ENCODE measurements around the gene HSF2BP. TPM values are rescaled to one million over a fixed set of nuclear protein-coding genes. Genes with fewer than 3 reads are reported as not detected.

The HSF2BP gene
- total RNA-seq, 1 experiment from 2014 or later: 1.5 TPM

GRCh38 chr21:43627527-43627926 is 31.8 kb downstream of the HSF2BP start:
- peaks cover 18% of the 10 kb centered on the region for H3K4me1 Mint-ChIP-seq (ENCODE audit: low read depth, unreplicated experiment)
- H3K36me3 Mint-ChIP-seq (ENCODE audit: insufficient read depth, unreplicated experiment): peaks cover 5% of the 10 kb centered on the region
- intact Hi-C loops (cut with micrococcal nuclease; ENCODE audit: unreplicated experiment): no loop called here
- no peak for TF ChIP-seq CTCF (IDR thresholded peaks at IDR 0.05; ENCODE audit: unreplicated experiment)
- H3K27me3 Mint-ChIP-seq (ENCODE audit: unreplicated experiment): no peaks in the 10 kb centered on the region
- no TSS peak for BruUV-seq (replicated peaks)
- peaks cover 7% of the 10 kb centered on the region for H3K9me3 Mint-ChIP-seq (ENCODE audit: low read depth, unreplicated experiment)
- no peak overlapping the region for H3K4me3 Mint-ChIP-seq (ENCODE audit: low read depth, unreplicated experiment)
- DNase-seq: no peak
- CTCF ChIA-PET: no interaction called here
- H3K27ac Mint-ChIP-seq (ENCODE audit: unreplicated experiment): no peak overlapping the region

- Mint-ChIP-seq H3K9me3 (ENCODE audit: low read depth, unreplicated experiment) (peaks cover 7% of the 10 kb centered on the region), H3K4me1 (ENCODE audit: low read depth, unreplicated experiment) (peaks cover 6% of the 10 kb centered on the region), H3K27ac (ENCODE audit: unreplicated experiment) (no peak overlapping the region), H3K27me3 (ENCODE audit: unreplicated experiment) (no peaks in the 10 kb centered on the region), H3K36me3 (ENCODE audit: insufficient read depth, unreplicated experiment) (no peaks in the 10 kb centered on the region), H3K4me3 (ENCODE audit: low read depth, unreplicated experiment) (no peak overlapping the region)
- no peak for TF ChIP-seq CTCF (IDR thresholded peaks at IDR 0.05; ENCODE audit: unreplicated experiment)
- intact Hi-C loops (cut with micrococcal nuclease; ENCODE audit: unreplicated experiment): no loop called here
- CTCF ChIA-PET: no interaction called here
- BruUV-seq (replicated peaks): no TSS peak
- DNase-seq: no peak
These were observed 32.9 kb downstream of the HSF2BP start for GRCh38 chr21:43626390-43626789.

- CTCF ChIA-PET: no interaction called here
- Mint-ChIP-seq H3K27me3 (ENCODE audit: unreplicated experiment) (no peaks in the 10 kb centered on the region), H3K27ac (ENCODE audit: unreplicated experiment) (no peak overlapping the region)
These were observed 34.9 kb downstream of the HSF2BP start for GRCh38 chr21:43624339-43624738.

GRCh38 chr21:43623588-43623987 is 35.7 kb downstream of the HSF2BP start:
- TF ChIP-seq CTCF (IDR thresholded peaks at IDR 0.05; ENCODE audit: unreplicated experiment): no peak
- H3K9me3 Mint-ChIP-seq (ENCODE audit: low read depth, unreplicated experiment): peaks cover 7% of the 10 kb centered on the region
- no TSS peak for BruUV-seq (replicated peaks)
- intact Hi-C loops (cut with micrococcal nuclease; ENCODE audit: unreplicated experiment): no loop called here
- H3K27ac Mint-ChIP-seq (ENCODE audit: unreplicated experiment): no peak overlapping the region
- H3K36me3 Mint-ChIP-seq (ENCODE audit: insufficient read depth, unreplicated experiment): no peaks in the 10 kb centered on the region
- H3K4me3 Mint-ChIP-seq (ENCODE audit: low read depth, unreplicated experiment): no peak overlapping the region
- no peaks in the 10 kb centered on the region for H3K4me1 Mint-ChIP-seq (ENCODE audit: low read depth, unreplicated experiment)
- CTCF ChIA-PET: no interaction called here
- DNase-seq: no peak
- no peaks in the 10 kb centered on the region for H3K27me3 Mint-ChIP-seq (ENCODE audit: unreplicated experiment)

More at GRCh38 chr21:43624339-43624738, 34.9 kb downstream of the HSF2BP start:
- intact Hi-C loops (cut with micrococcal nuclease; ENCODE audit: unreplicated experiment): no loop called here
- Mint-ChIP-seq H3K4me1 (ENCODE audit: low read depth, unreplicated experiment) (no peaks in the 10 kb centered on the region), H3K4me3 (ENCODE audit: low read depth, unreplicated experiment) (no peak overlapping the region), H3K36me3 (ENCODE audit: insufficient read depth, unreplicated experiment) (no peaks in the 10 kb centered on the region), H3K9me3 (ENCODE audit: low read depth, unreplicated experiment) (peaks cover 9% of the 10 kb centered on the region)
- BruUV-seq (replicated peaks): no TSS peak
- DNase-seq: no peak
- no peak for TF ChIP-seq CTCF (IDR thresholded peaks at IDR 0.05; ENCODE audit: unreplicated experiment)

Data from Calu3 (cell line).